ENCODE results near the gene TSPAN10. TPM values are rescaled to one million over a fixed set of nuclear protein-coding genes. Genes with fewer than 3 reads are reported as not detected.

The TSPAN10 gene
- total RNA-seq, 1 donor from 2014 or later = 2.7 TPM

DNA sequence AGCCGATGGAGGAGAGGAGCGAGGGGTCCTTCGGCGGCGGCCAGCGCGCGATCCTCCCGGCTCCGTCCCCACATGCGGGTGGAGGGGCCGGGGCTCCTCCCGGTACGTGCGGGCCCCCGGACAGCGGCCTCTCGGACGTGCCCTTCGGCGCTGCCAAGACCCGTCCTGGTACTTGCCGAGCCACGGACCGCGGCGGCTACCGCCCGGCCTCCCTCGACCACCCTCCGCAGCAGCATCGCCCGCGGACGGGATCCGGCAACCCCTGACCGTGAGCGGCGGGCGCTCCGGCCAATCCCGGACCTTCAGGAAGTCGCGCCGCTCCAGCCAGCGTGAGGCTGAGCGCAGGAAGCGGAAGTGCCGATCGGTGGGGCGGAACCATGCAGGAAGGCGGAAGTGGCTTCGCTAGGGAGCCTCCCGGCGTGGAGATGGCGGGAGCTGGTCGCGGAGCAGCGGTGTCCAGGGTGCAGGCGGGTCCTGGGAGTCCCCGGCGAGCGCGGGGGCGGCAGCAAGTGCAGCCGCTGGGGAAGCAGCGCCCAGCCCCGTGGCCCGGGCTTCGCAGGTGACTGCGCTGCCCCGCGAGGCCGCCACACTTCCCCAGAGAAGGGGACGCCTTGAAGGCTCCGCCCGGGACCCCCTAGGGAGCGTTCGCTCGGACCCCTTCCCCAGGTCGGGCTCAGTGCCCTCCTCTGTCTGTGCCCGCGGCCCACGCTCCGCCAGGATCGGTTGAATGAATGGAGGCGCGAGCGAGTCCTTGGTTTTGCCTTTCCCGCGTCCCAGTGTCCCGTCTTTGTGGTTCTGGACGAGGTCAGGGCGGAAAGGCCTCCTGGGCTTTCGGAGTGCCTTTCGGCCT lies 29.6 kb downstream of the TSPAN10 start, which contains the start of the genes CCDC137 and OXLD1:
TSS of gene CCDC137 (plus strand) at position 396 of the 850 bp plus-strand sequence. CDS start at position 426, 30 bp downstream.
TSS of gene OXLD1 (minus strand) at position 264 of the 850 bp plus-strand sequence. CDS start at position 236, 28 bp downstream.
- no peak for TF ChIP-seq EZH2 (IDR thresholded peaks at IDR 0.05; ENCODE audit: insufficient read depth, low read length)
- TF ChIP-seq, protein P1, sequence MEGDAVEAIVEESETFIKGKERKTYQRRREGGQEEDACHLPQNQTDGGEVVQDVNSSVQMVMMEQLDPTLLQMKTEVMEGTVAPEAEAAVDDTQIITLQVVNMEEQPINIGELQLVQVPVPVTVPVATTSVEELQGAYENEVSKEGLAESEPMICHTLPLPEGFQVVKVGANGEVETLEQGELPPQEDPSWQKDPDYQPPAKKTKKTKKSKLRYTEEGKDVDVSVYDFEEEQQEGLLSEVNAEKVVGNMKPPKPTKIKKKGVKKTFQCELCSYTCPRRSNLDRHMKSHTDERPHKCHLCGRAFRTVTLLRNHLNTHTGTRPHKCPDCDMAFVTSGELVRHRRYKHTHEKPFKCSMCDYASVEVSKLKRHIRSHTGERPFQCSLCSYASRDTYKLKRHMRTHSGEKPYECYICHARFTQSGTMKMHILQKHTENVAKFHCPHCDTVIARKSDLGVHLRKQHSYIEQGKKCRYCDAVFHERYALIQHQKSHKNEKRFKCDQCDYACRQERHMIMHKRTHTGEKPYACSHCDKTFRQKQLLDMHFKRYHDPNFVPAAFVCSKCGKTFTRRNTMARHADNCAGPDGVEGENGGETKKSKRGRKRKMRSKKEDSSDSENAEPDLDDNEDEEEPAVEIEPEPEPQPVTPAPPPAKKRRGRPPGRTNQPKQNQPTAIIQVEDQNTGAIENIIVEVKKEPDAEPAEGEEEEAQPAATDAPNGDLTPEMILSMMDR (IDR thresholded peaks at IDR 0.05; ENCODE audit: insufficient read depth, low read depth, low read length) = no peak
- peaks cover 8% of the 10 kb centered on the region for H3K36me3 ChIP-seq (ENCODE audit: insufficient read depth, low read length)
- Mint-ChIP-seq H3K4me3 (ENCODE audit: unreplicated experiment) (peak within 1 kb of the TSS; percentile 93), H3K27ac (ENCODE audit: unreplicated experiment) (peak within 1 kb of the TSS; percentile 96), H3K9me3 (ENCODE audit: unreplicated experiment) (no peaks in the 10 kb centered on the region), H3K4me1 (ENCODE audit: low read depth, unreplicated experiment) (peaks cover 18% of the 10 kb centered on the region), H3K36me3 (ENCODE audit: low read depth, unreplicated experiment) (peaks cover 4% of the 10 kb centered on the region), H3K27me3 (ENCODE audit: low read depth, unreplicated experiment) (no peaks in the 10 kb centered on the region)
- FAIRE-seq (no peak), DNase-seq (ENCODE audit: low read depth) (peak; percentile 94)
- peak within 1 kb of the TSS; percentile 79 for H3K27ac ChIP-seq (ENCODE audit: low read depth, low read length)
- H2AFZ ChIP-seq (ENCODE audit: low read depth, low read length) = peak within 1 kb of the TSS; percentile 61
- no peaks in the 10 kb centered on the region for H3K9me3 ChIP-seq (ENCODE audit: insufficient read depth, low read depth, low read length)
- no peaks in the 10 kb centered on the region for H3K27me3 ChIP-seq (ENCODE audit: insufficient read depth, low read length)
- peak within 1 kb of the TSS; percentile 84 for H3K4me3 ChIP-seq (ENCODE audit: insufficient read depth, low read depth, low read length)
- peaks cover 20% of the 10 kb centered on the region for H4K20me1 ChIP-seq (ENCODE audit: insufficient read depth, low read length)
- H3K4me1 ChIP-seq (ENCODE audit: insufficient read depth, low read length) = peaks cover 17% of the 10 kb centered on the region
- H3K79me2 ChIP-seq (ENCODE audit: insufficient read depth, low read length) = peaks cover 53% of the 10 kb centered on the region
- peak within 1 kb of the TSS; percentile 97 for H3K4me2 ChIP-seq (ENCODE audit: low read length)
- peak within 1 kb of the TSS; percentile 93 for H3K9ac ChIP-seq (ENCODE audit: low read length)

DNA sequence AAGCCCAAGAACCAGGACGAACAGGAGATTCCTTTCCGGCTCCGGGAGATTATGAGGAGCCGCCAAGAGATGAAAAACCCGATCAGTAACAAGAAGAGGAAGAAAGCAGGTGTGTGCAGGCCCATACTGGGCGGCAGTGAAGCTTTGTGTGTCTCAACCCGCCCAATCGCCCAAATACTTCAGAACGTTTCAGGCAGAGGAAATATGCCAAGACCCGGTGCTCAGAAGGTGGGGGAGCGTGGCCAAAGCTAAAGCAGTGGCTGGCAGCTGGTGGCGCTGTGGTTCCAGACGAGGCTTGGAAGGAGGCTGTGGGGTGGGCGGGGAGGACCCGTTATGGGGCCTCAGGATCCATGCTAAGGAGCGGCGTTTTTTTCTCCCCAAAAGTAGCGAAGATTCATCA lies 30.8 kb downstream of the TSPAN10 start:
- no peak for FAIRE-seq
- no peak overlapping the region for H2AFZ ChIP-seq (ENCODE audit: low read depth, low read length)
- TF ChIP-seq, protein P1 (IDR thresholded peaks at IDR 0.05; ENCODE audit: insufficient read depth, low read depth, low read length) = no peak
- no peak for TF ChIP-seq EZH2 (IDR thresholded peaks at IDR 0.05; ENCODE audit: insufficient read depth, low read length)
- H3K9me3 ChIP-seq (ENCODE audit: insufficient read depth, low read depth, low read length) = no peaks in the 10 kb centered on the region
- no peak overlapping the region for H3K9ac ChIP-seq (ENCODE audit: low read length)
- DNase-seq (ENCODE audit: low read depth) = no peak
- peak overlapping the region; percentile 93 for H3K4me3 Mint-ChIP-seq (ENCODE audit: unreplicated experiment)
- H3K9me3 Mint-ChIP-seq (ENCODE audit: unreplicated experiment) = no peaks in the 10 kb centered on the region
- H4K20me1 ChIP-seq (ENCODE audit: insufficient read depth, low read length) = peaks cover 28% of the 10 kb centered on the region
- no peak overlapping the region for H3K27ac ChIP-seq (ENCODE audit: low read depth, low read length)
- peak overlapping the region; percentile 97 for H3K4me2 ChIP-seq (ENCODE audit: low read length)
- H3K27ac Mint-ChIP-seq (ENCODE audit: unreplicated experiment) = peak overlapping the region; percentile 34
- peaks cover 17% of the 10 kb centered on the region for H3K4me1 ChIP-seq (ENCODE audit: insufficient read depth, low read length)
- H3K27me3 Mint-ChIP-seq (ENCODE audit: low read depth, unreplicated experiment) = no peaks in the 10 kb centered on the region
- H3K4me1 Mint-ChIP-seq (ENCODE audit: low read depth, unreplicated experiment) = peaks cover 18% of the 10 kb centered on the region
- no peaks in the 10 kb centered on the region for H3K27me3 ChIP-seq (ENCODE audit: insufficient read depth, low read length)
- peak overlapping the region; percentile 7 for H3K4me3 ChIP-seq (ENCODE audit: insufficient read depth, low read depth, low read length)
- H3K36me3 Mint-ChIP-seq (ENCODE audit: low read depth, unreplicated experiment) = peaks cover 4% of the 10 kb centered on the region
- H3K79me2 ChIP-seq (ENCODE audit: insufficient read depth, low read length) = peaks cover 57% of the 10 kb centered on the region
- H3K36me3 ChIP-seq (ENCODE audit: insufficient read depth, low read length) = peaks cover 8% of the 10 kb centered on the region

All from astrocyte (in vitro differentiated cells and primary cell).